ENCODE results near the gene MXD1.

The MXD1 gene

GRCh38 chr2:69936906-69937305 lies 22.0 kb downstream of the MXD1 start:
- Histone ChIP-seq H3K4me1 (ENCODE audit: insufficient read depth, low read length, poor library complexity, severe bottlenecking) (peaks cover 16% of the 10 kb centered on the region), H3K79me2 (ENCODE audit: insufficient read depth, low read length) (no peaks in the 10 kb centered on the region), H2AFZ (ENCODE audit: low read length) (no peak overlapping the region), H3F3A (ENCODE audit: low read depth) (no peaks in the 10 kb centered on the region), H3K9ac (ENCODE audit: low read depth, low read length, poor library complexity, severe bottlenecking) (no peak overlapping the region), H3K4me2 (ENCODE audit: low read depth, low read length, poor library complexity, severe bottlenecking) (no peak overlapping the region), H3K9me2 (replicated peaks; ENCODE audit: low read depth, low read length) (no peaks in the 10 kb centered on the region), H3K4me3 (ENCODE audit: low read length, poor library complexity, severe bottlenecking) (no peak overlapping the region), H3K36me3 (ENCODE audit: insufficient read depth, low read length) (peaks cover 34% of the 10 kb centered on the region; the same call in 1 of the 2 replicates), H3K27me3 (ENCODE audit: insufficient read depth, low read length, poor library complexity, severe bottlenecking) (no peaks in the 10 kb centered on the region), H4K20me1 (ENCODE audit: insufficient read depth, low read length, poor library complexity, severe bottlenecking) (no peaks in the 10 kb centered on the region), H3K9me3 (ENCODE audit: insufficient read depth, low read depth, low read length) (no peaks in the 10 kb centered on the region)
- TF ChIP-seq EZH2phosphoT487 (IDR thresholded peaks at IDR 0.05; ENCODE audit: borderline replicate concordance) (no peak), CTCF (conservative IDR thresholded peaks at IDR 0.05; ENCODE audit: low read length) (no peak)

- Histone ChIP-seq H3K4me2 (ENCODE audit: low read depth, low read length, poor library complexity, severe bottlenecking) (no peak overlapping the region), H3K79me2 (ENCODE audit: insufficient read depth, low read length) (no peaks in the 10 kb centered on the region), H3K9me2 (replicated peaks; ENCODE audit: low read depth, low read length) (no peaks in the 10 kb centered on the region), H3K4me3 (ENCODE audit: low read length, poor library complexity, severe bottlenecking) (no peak overlapping the region), H3K9me3 (ENCODE audit: insufficient read depth, low read depth, low read length) (no peaks in the 10 kb centered on the region), H3K27me3 (ENCODE audit: insufficient read depth, low read length, poor library complexity, severe bottlenecking) (no peaks in the 10 kb centered on the region), H4K20me1 (ENCODE audit: insufficient read depth, low read length, poor library complexity, severe bottlenecking) (no peaks in the 10 kb centered on the region), H3K9ac (ENCODE audit: low read depth, low read length, poor library complexity, severe bottlenecking) (no peak overlapping the region), H3K4me1 (ENCODE audit: insufficient read depth, low read length, poor library complexity, severe bottlenecking) (peaks cover 10% of the 10 kb centered on the region), H3F3A (ENCODE audit: low read depth) (no peaks in the 10 kb centered on the region), H3K36me3 (ENCODE audit: insufficient read depth, low read length) (peaks cover 34% of the 10 kb centered on the region; the same call in 1 of the 2 replicates), H2AFZ (ENCODE audit: low read length) (no peak overlapping the region)
- TF ChIP-seq CTCF (conservative IDR thresholded peaks at IDR 0.05; ENCODE audit: low read length), result no peak
Measured at GRCh38 chr2:69937968-69938367, 23.1 kb downstream of the MXD1 start.

DNA sequence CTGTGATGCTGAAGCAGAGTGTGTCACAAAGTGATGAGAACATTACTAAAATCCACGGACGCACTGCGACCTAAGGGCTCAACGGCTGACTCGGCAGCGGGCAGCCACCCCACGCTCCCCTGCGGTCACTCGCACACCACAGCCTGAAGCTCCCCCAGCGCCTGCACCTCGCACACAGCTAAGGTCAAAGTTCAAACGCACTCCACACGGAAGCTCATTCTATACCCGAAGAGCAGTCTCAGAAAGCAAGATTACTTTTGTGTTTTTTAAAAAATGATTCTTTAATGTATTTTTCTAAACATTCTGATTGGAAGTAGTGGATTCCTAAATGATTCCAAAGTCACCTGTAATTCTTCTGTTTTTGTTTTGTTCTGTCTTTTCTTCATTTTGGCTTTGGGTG lies 24.8 kb downstream of the MXD1 start:
- H4K20me1 ChIP-seq (ENCODE audit: insufficient read depth, low read length, poor library complexity, severe bottlenecking), result no peaks in the 10 kb centered on the region
- H3K4me3 ChIP-seq (ENCODE audit: low read length, poor library complexity, severe bottlenecking), result no peak overlapping the region
- H3K9ac ChIP-seq (ENCODE audit: low read depth, low read length, poor library complexity, severe bottlenecking), result no peak overlapping the region
- TF ChIP-seq CTCF (conservative IDR thresholded peaks at IDR 0.05; ENCODE audit: low read length), result no peak
- no peak for TF ChIP-seq EZH2phosphoT487 (IDR thresholded peaks at IDR 0.05; ENCODE audit: borderline replicate concordance)
- no peaks in the 10 kb centered on the region for H3K9me2 ChIP-seq (replicated peaks; ENCODE audit: low read depth, low read length)
- no peaks in the 10 kb centered on the region for H3K9me3 ChIP-seq (ENCODE audit: insufficient read depth, low read depth, low read length)
- no peaks in the 10 kb centered on the region for H3F3A ChIP-seq (ENCODE audit: low read depth)
- H3K4me1 ChIP-seq (ENCODE audit: insufficient read depth, low read length, poor library complexity, severe bottlenecking), result peaks cover 6% of the 10 kb centered on the region
- no peak overlapping the region for H2AFZ ChIP-seq (ENCODE audit: low read length)
- no peak overlapping the region for H3K4me2 ChIP-seq (ENCODE audit: low read depth, low read length, poor library complexity, severe bottlenecking)
- H3K27me3 ChIP-seq (ENCODE audit: insufficient read depth, low read length, poor library complexity, severe bottlenecking), result no peaks in the 10 kb centered on the region
- H3K36me3 ChIP-seq (ENCODE audit: insufficient read depth, low read length), result peaks cover 34% of the 10 kb centered on the region; the same call in 1 of the 2 replicates
- no peaks in the 10 kb centered on the region for H3K79me2 ChIP-seq (ENCODE audit: insufficient read depth, low read length)

All from Loucy (cell line).